Measurements from ENCODE around the gene RPS6KL1.
"Not testable (repeated sequence)": the region's sequence is repeated elsewhere in the genome, so short reads cannot be mapped to it uniquely, and the experiment has no call there.

The RPS6KL1 gene

GRCh38 chr14:74934476-74935359 lies 11.7 kb upstream of the RPS6KL1 start:
- DNase-seq, result no peak

GRCh38 chr14:74934041-74934440 lies 11.0 kb upstream of the RPS6KL1 start:
- no peak for DNase-seq

GRCh38 chr14:74932936-74933335 lies 9.9 kb upstream of the RPS6KL1 start:
- DNase-seq, result not testable (repeated sequence)

- no peak for DNase-seq
Observed at GRCh38 chr14:74932401-74932901, 9.4 kb upstream of the RPS6KL1 start.

GRCh38 chr14:74931744-74932143 lies 8.7 kb upstream of the RPS6KL1 start:
- not testable (repeated sequence) for DNase-seq

- DNase-seq, result no peak
Observed at GRCh38 chr14:74929242-74929641, 6.2 kb upstream of the RPS6KL1 start.

GRCh38 chr14:74927225-74927624 lies 4.2 kb upstream of the RPS6KL1 start:
- no peak for DNase-seq

- no peak for DNase-seq
Observed at GRCh38 chr14:74924061-74924460, 1.0 kb upstream of the RPS6KL1 start.

- no peak for DNase-seq
Observed at GRCh38 chr14:74921987-74922751, 891 bp downstream of the RPS6KL1 start.

- no peak for DNase-seq
Observed at GRCh38 chr14:74921053-74921620, 1.9 kb downstream of the RPS6KL1 start.

- no peak for DNase-seq
Observed at GRCh38 chr14:74920281-74920680, 2.8 kb downstream of the RPS6KL1 start.

GRCh38 chr14:74919421-74920165 lies 3.5 kb downstream of the RPS6KL1 start:
- no peak for DNase-seq

- no peak for DNase-seq
Observed at GRCh38 chr14:74918380-74918779, 4.7 kb downstream of the RPS6KL1 start.

- no peak for DNase-seq
Observed at GRCh38 chr14:74917646-74918081, 5.4 kb downstream of the RPS6KL1 start.

- no peak for DNase-seq
Observed at GRCh38 chr14:74917178-74917543, 5.9 kb downstream of the RPS6KL1 start.

GRCh38 chr14:74915826-74916225 lies 7.2 kb downstream of the RPS6KL1 start:
- no peak for DNase-seq

- DNase-seq, result no peak
Observed at GRCh38 chr14:74915426-74915825, 7.6 kb downstream of the RPS6KL1 start.

GRCh38 chr14:74913986-74914573 lies 9.0 kb downstream of the RPS6KL1 start:
- DNase-seq, result peak; percentile 12 to 48

- no peak for DNase-seq
Observed at GRCh38 chr14:74913393-74913910, 9.6 kb downstream of the RPS6KL1 start.

- no peak for DNase-seq
Observed at GRCh38 chr14:74912801-74913200, 10.3 kb downstream of the RPS6KL1 start.

- DNase-seq, result no peak
Observed at GRCh38 chr14:74912111-74912510, 10.9 kb downstream of the RPS6KL1 start.

GRCh38 chr14:74911704-74912103 lies 11.4 kb downstream of the RPS6KL1 start:
- DNase-seq, result no peak
